Osteoblast (primary cell): Measurements from ENCODE around the gene P4HA2. TPM values are rescaled to one million over a fixed set of nuclear protein-coding genes. Genes with fewer than 3 reads are reported as not detected.

Source experiments
- DNase-seq: peaks from one replicate; pipeline ENCODE4 v3.0.0; 2011; ENCODE audit warnings: low spot score, mixed read lengths; ENCODE audit not compliant: insufficient read length; ENCODE audit errors: missing footprints
- H2AFZ ChIP-seq: 2 replicates; pipeline ENCODE4 v1.6.0; 2011; ENCODE audit warnings: mild to moderate bottlenecking, low read length
- H3K27ac ChIP-seq: 2 replicates; pipeline ENCODE4 v1.5.1; 2011; ENCODE audit warnings: mild to moderate bottlenecking, low read depth, low read length, moderate library complexity
- H3K27me3 ChIP-seq: 2 replicates; pipeline ENCODE4 v1.6.0; 2012; ENCODE audit warnings: mild to moderate bottlenecking, control low read depth, inconsistent platforms, low read length, moderate library complexity; ENCODE audit not compliant: insufficient read depth
- H3K36me3 ChIP-seq: 2 replicates; pipeline ENCODE4 v1.5.1; 2011; ENCODE audit warnings: mild to moderate bottlenecking, low read length, control low read depth, moderate library complexity; ENCODE audit not compliant: insufficient read depth
- H3K4me1 ChIP-seq: 2 replicates; pipeline ENCODE4 v1.5.1; 2011; ENCODE audit warnings: mild to moderate bottlenecking, low read length, control low read depth, moderate library complexity; ENCODE audit not compliant: insufficient read depth
- H3K4me2 ChIP-seq: 2 replicates; pipeline ENCODE4 v1.6.0; 2011; ENCODE audit warnings: mild to moderate bottlenecking, low read length; ENCODE audit not compliant: insufficient read depth
- H3K4me3 ChIP-seq: fragments of 200-600 bp; sonication (generic); 3 replicates; pipeline ENCODE4 v1.5.1; 2012; ENCODE audit warnings: mild to moderate bottlenecking, low read length, inconsistent platforms; ENCODE audit not compliant: insufficient read depth
- H3K79me2 ChIP-seq: 2 replicates; pipeline ENCODE4 v1.6.0; 2012; ENCODE audit warnings: mild to moderate bottlenecking, low read length, control low read depth, inconsistent platforms; ENCODE audit not compliant: insufficient read depth
- H3K9me3 ChIP-seq: 2 replicates; pipeline ENCODE4 v1.5.1; 2011; ENCODE audit warnings: low read depth, low read length, control low read depth
- H4K20me1 ChIP-seq: 2 replicates; pipeline ENCODE4 v1.6.0; 2012; ENCODE audit warnings: mild to moderate bottlenecking, low read length, control low read depth; ENCODE audit not compliant: insufficient read depth
- total RNA-seq: library from RNA; depleted of rRNA; stranded (reverse); fragments of >200 nt; gene quantifications from 2 replicates; pipeline ENCODE4 v1.2.3, GENCODE V29; 2012
- TF ChIP-seq, protein P1 (sequence below): IDR thresholded peaks from 2 replicates; pipeline ENCODE4 v1.5.1; 2011; ENCODE audit warnings: mild to moderate bottlenecking, low read depth, low read length, moderate library complexity; ENCODE audit errors: extremely low read depth

Gene P4HA2
- total RNA-seq, 1 donor, result 186 TPM

DNA sequence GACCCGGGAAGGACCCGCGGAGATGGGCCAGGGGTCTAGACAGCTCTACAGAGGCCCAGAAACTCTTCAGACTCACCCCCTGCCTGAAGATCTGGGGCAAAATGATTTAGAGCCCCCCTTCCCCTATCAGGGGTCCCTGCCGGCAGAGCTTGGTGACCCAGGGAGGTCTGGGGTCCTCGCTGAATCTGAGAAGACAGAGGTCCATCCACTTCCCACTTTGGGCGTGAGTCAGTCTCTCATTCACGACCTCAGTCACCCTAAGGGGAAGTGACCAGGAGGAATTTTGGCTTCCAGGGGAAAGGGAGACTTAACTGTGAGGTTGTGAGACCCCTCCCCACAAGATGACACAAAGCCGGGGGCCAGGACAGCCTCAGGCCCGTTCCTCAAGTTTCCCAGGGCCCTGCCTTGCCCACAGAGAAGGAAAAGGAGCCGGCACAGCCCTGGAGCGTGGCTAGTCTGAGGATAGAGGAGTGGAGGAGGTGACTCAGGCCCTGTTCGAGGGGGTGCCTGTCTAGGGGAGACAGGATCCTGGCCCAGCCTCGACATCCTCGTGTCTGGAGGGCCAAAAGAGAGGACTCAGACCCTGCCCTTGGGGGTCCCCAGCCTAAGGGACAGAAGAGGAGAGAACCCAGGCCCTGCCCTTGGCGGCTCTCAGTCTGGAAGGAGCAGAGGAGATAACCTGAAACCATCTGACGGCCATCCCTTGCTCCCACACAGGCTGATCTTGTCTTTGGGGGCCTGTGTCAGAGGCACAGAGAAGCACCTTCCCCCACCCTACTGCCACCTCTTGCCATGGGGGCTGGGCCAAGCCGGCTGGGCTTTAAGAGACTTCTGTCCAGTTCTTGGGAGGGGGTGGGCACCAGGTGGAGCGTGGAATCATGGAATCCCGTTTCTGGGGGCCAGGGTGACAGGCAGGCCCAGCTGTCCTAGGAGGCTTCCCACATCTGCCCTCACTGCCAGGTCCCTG lies 30.7 kb upstream of the P4HA2 start:
- Histone ChIP-seq H2AFZ (peak overlapping the region; percentile 6), H3K4me1 (peaks cover 62% of the 10 kb centered on the region), H3K79me2 (peaks cover 60% of the 10 kb centered on the region)

DNA sequence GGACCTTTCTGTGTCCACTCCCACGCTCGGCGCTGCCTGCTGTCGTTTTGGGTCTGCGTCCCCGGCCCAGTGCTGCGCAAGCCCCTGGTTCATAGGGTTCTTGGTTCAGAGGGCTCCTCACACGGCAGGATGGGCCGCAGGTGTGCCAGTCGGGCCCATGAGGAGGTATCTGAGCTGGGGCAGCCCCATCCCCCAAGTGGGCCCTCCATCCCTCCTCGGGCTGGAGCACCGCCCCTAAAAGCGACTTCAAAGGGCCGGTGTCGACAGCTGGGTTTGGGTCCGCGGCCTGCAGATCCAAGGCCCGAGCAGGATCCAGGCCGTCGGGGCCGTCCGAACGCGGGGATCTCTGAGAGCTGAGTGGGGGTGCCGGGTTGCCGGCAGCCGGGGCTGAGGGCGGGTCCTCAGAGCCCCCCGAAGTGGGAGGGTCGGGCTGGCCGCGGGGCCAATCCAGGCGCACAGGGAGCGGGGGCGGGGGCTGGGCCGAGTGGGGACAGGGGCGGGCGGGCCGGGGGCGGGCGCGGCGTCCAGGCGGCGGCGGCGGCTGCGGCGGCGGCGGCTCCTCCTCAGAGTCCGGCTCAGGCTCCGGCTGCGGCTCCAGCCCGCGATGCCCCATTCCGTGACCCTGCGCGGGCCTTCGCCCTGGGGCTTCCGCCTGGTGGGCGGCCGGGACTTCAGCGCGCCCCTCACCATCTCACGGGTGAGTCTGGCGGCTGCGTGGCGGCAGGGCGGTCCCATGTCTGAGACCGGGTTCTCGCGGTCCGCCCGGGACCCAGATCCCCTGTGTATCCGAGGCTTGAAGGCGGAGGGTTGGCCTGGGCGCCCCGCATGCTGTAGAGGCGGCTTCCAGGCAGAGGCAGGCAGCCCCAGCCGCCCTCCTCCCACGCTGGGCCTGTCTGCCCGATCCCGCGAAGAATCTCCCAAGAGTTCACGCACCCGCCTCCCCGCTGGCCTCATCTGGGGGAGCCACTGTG lies 29.8 kb upstream of the P4HA2 start, which contains the start of gene PDLIM4:
Gene PDLIM4, plus strand, starts transcription at position 566 of the 971 bp plus-strand sequence. Its CDS starts 39 bp downstream, at position 605.
- Histone ChIP-seq H4K20me1 (peaks cover 33% of the 10 kb centered on the region), H3K79me2 (peaks cover 52% of the 10 kb centered on the region), H3K36me3 (peaks cover 17% of the 10 kb centered on the region), H3K4me1 (peaks cover 52% of the 10 kb centered on the region), H3K27me3 (no peaks in the 10 kb centered on the region), H3K9me3 (no peaks in the 10 kb centered on the region), H3K27ac (peak within 1 kb of the TSS; percentile 98), H2AFZ (peak within 1 kb of the TSS; percentile 56), H3K4me2 (peak within 1 kb of the TSS; percentile 98), H3K4me3 (peak within 1 kb of the TSS; percentile 81)
- peak; percentile 95 for DNase-seq
- TF ChIP-seq, protein P1, sequence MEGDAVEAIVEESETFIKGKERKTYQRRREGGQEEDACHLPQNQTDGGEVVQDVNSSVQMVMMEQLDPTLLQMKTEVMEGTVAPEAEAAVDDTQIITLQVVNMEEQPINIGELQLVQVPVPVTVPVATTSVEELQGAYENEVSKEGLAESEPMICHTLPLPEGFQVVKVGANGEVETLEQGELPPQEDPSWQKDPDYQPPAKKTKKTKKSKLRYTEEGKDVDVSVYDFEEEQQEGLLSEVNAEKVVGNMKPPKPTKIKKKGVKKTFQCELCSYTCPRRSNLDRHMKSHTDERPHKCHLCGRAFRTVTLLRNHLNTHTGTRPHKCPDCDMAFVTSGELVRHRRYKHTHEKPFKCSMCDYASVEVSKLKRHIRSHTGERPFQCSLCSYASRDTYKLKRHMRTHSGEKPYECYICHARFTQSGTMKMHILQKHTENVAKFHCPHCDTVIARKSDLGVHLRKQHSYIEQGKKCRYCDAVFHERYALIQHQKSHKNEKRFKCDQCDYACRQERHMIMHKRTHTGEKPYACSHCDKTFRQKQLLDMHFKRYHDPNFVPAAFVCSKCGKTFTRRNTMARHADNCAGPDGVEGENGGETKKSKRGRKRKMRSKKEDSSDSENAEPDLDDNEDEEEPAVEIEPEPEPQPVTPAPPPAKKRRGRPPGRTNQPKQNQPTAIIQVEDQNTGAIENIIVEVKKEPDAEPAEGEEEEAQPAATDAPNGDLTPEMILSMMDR, result no peak

More for the DNA sequence above, 30.7 kb upstream of the P4HA2 start:
- H3K27me3 ChIP-seq, result no peaks in the 10 kb centered on the region
- DNase-seq, result peak; percentile 96
- peaks cover 43% of the 10 kb centered on the region for H4K20me1 ChIP-seq
- H3K4me3 ChIP-seq, result peak overlapping the region; percentile 81
- peak overlapping the region; percentile 98 for H3K4me2 ChIP-seq
- no peaks in the 10 kb centered on the region for H3K9me3 ChIP-seq
- TF ChIP-seq, protein P1, result no peak
- H3K36me3 ChIP-seq, result peaks cover 27% of the 10 kb centered on the region
- peak overlapping the region; percentile 98 for H3K27ac ChIP-seq

DNA sequence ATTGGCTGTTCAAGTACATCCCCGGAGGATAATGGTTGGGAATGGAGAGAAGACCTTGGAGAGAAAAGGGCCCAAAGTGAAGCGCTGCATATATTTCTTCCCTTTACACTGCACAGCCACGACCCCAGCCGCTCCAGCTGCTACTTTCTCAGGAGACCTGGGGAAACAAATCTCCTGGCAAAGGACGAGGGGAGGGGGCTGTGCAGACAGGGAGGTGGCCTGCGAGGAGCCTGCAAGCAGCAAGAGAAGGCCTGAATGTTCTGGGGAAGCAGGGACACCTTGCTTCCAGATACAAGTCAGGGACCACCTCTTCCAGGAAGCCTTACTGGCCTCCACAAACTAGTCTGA lies 29.1 kb upstream of the P4HA2 start:
- no peaks in the 10 kb centered on the region for H3K27me3 ChIP-seq
- H3K4me3 ChIP-seq, result peak overlapping the region; percentile 81
- H2AFZ ChIP-seq, result peak overlapping the region; percentile 56
- TF ChIP-seq, protein P1, result no peak
- peak overlapping the region; percentile 20 for H3K27ac ChIP-seq
- H3K4me1 ChIP-seq, result peaks cover 45% of the 10 kb centered on the region
- no peak for DNase-seq
- no peaks in the 10 kb centered on the region for H3K9me3 ChIP-seq
- peaks cover 45% of the 10 kb centered on the region for H3K79me2 ChIP-seq
- peaks cover 10% of the 10 kb centered on the region for H3K36me3 ChIP-seq
- H4K20me1 ChIP-seq, result peaks cover 26% of the 10 kb centered on the region
- peak overlapping the region; percentile 66 for H3K4me2 ChIP-seq
